Activated CD8-positive, alpha-beta memory T cell treated with anti-CD3 and anti-CD28 coated beads, Interleukin-2, amount 10 ng/mL, durations not matched to agents 7 days and 5 days (primary cell): Measurements from ENCODE around the gene TXNRD2. TPM values are rescaled to one million over a fixed set of nuclear protein-coding genes. Genes with fewer than 3 reads are reported as not detected.

Experiments
- ATAC-seq: fragments of 150-1000 bp; cut with Tn5 transposase; one replicate; pipeline ENCODE4 v1.10.0; 2021; ENCODE audit warnings: moderate library complexity
- CTCF ChIA-PET: fragments of 350-600 bp; sonication (Branson Sonifier 250); formaldehyde crosslinking; loops from one replicate; lab custom pipeline; 2021; ENCODE audit warnings: antibody characterized with exemption; lab: Charles Lee
- DNase-seq: peaks from one replicate; pipeline ENCODE4 v3.0.0-alpha.2; 2020
- H3K27ac Mint-ChIP-seq: one replicate; pipeline ENCODE4 v1.8.0; 2021; ENCODE audit warnings: mild to moderate bottlenecking, mixed read lengths
- H3K27me3 Mint-ChIP-seq: one replicate; pipeline ENCODE4 v1.8.0; 2021; ENCODE audit warnings: mixed read lengths
- H3K36me3 Mint-ChIP-seq: one replicate; pipeline ENCODE4 v1.8.0; 2021; ENCODE audit warnings: mild to moderate bottlenecking, mixed read lengths
- H3K4me1 Mint-ChIP-seq: one replicate; pipeline ENCODE4 v1.8.0; 2021; ENCODE audit warnings: mixed read lengths
- H3K4me3 Mint-ChIP-seq: one replicate; pipeline ENCODE4 v1.8.0; 2021; ENCODE audit warnings: mild to moderate bottlenecking, moderate library complexity, mixed read lengths
- H3K9me3 Mint-ChIP-seq: one replicate; pipeline ENCODE4 v1.8.0; 2022; ENCODE audit warnings: low read depth, mixed read lengths
- total RNA-seq, 2 experiments: library from RNA; stranded (reverse); gene quantifications; one replicate each; pipeline ENCODE4 v1.2.3, GENCODE V29; 2021

The TXNRD2 gene
- total RNA-seq, 2 experiments from 2014 or later: 20.5 to 23.1 TPM

DNA sequence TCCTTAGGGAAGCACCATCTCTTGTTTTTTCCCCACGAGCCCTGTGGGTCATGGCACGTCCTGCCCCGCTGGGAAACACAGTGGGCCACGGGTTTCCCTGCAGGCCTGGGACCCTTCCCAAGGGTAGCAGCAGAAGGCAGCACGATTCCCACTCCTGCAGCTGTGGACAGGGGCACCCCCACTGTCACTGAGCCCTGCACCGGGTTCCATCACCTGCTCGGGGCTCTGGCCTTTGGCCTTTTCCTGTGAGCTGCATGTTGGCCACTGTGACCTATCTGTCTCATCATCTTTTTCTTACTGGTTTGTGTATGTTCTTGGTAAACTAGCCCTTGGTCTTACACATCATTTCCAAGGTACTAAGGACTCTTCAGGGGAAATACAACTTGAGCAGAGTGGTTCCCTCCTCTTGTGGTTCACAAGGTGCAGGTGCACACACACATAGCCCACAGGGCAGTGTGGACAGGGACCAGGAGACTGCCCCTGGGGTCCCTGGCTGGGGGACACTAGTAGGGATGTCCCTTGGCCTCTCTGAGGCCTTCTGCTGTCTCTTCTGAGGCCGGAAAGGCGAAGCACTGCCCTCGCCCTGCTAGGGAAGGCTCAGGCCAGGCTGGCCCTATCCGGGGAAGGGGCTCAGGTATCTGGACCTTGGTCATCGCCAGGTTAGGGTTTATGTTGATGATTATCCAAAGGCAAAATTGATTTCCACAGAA lies 19.0 kb upstream of the TXNRD2 start:
- no peak for DNase-seq
- Mint-ChIP-seq H3K4me3 (no peak overlapping the region), H3K27me3 (no peaks in the 10 kb centered on the region), H3K27ac (peak overlapping the region; percentile 35), H3K4me1 (peaks cover 30% of the 10 kb centered on the region), H3K9me3 (no peaks in the 10 kb centered on the region), H3K36me3 (peaks cover 1% of the 10 kb centered on the region)
- CTCF ChIA-PET: interaction anchor here (0.6 to 1.0 kb wide), 2 partner anchors 12 to 230 kb away, joined by 3 read pairs; no protein-coding TSS in a partner anchor
- ATAC-seq: peak; percentile 14

DNA sequence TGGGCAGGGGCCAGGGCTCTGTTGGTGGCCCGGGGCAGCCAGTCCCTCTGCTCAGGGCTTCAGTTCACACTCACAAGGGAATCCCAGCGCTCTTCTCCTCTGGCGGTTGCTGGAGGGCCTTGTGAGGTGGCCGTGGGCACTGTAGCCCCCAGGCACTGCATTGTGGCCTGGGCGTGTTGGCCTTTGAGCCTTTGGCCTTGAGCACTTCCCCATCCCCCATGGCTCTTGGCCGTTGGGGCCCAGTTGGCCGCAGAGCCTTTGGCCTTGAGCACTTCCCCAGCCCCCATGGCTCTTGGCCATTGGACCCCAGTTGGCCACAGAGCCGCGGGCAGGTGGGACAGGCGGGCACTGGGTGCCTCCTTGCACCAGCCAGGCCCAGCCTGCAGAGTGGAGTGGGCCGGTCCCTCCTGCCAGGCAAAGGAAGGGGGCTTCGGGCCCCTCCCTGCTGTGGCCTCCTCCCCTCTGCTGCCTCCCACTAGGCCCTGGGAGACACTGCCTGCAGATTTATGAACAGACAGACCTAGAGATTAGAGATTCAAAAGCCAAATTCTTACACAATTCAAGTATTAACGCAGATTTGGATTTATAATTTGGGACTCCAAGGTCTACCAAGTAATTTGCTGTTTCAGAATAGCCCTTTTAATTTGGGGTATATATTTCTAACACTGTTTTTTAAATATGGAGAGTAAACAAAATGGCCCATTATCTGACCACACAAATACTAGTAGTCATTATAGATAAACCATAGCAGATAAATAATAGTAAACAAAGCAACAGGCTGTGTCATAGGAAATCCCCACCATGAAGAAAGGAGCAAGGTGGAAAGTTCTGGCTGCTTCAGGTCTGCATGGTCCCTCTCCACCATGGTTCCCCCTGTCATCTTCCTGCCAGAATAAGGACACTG lies 18.2 kb upstream of the TXNRD2 start:
- ATAC-seq: no peak

DNA sequence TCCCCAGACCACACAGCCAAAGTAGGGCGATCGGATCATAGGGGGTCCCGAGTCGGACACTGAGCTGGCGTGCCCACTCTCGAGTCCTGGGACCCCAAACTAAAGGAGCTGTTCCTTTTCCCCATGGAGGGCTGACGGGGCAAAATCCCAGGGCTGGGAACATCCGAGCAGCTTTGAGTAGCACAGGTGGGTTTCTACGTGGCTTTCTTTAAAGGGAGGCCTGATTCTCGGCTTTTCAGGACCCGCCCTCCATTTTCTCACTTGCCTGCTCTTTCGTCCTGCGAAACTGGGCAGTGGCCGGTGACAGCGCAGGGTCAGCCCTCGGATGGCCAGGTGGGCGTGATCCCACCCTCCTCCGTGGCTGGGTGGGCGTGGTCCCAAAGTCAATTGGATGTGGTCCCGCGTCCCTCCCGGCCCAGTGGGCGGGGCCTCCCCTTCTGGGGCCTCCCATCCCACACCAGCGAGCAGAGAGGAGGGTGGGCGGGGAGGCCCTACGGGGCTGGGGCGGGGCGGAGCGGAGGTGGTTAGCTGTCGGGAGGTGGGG lies 17.5 kb upstream of the TXNRD2 start:
- H3K4me1 Mint-ChIP-seq: peaks cover 44% of the 10 kb centered on the region
- ATAC-seq: no peak
- H3K27me3 Mint-ChIP-seq: no peaks in the 10 kb centered on the region
- H3K36me3 Mint-ChIP-seq: peaks cover 1% of the 10 kb centered on the region
- no peaks in the 10 kb centered on the region for H3K9me3 Mint-ChIP-seq
- CTCF ChIA-PET: interaction anchor here (0.8 to 1.1 kb wide), 3 partner anchors 9 to 16 kb away, joined by 3 read pairs; no protein-coding TSS in a partner anchor
- H3K27ac Mint-ChIP-seq: no peak overlapping the region
- H3K4me3 Mint-ChIP-seq: no peak overlapping the region
- DNase-seq: no peak

More for the DNA sequence above, 18.2 kb upstream of the TXNRD2 start:
- DNase-seq: no peak
- Mint-ChIP-seq H3K27me3 (no peaks in the 10 kb centered on the region), H3K36me3 (peaks cover 1% of the 10 kb centered on the region), H3K4me1 (peaks cover 37% of the 10 kb centered on the region), H3K4me3 (no peak overlapping the region), H3K27ac (peak overlapping the region; percentile 35), H3K9me3 (no peaks in the 10 kb centered on the region)
- CTCF ChIA-PET: interaction anchor here (1.0 kb wide), 2 partner anchors 12 to 15 kb away, joined by 3 read pairs; no protein-coding TSS in a partner anchor

DNA sequence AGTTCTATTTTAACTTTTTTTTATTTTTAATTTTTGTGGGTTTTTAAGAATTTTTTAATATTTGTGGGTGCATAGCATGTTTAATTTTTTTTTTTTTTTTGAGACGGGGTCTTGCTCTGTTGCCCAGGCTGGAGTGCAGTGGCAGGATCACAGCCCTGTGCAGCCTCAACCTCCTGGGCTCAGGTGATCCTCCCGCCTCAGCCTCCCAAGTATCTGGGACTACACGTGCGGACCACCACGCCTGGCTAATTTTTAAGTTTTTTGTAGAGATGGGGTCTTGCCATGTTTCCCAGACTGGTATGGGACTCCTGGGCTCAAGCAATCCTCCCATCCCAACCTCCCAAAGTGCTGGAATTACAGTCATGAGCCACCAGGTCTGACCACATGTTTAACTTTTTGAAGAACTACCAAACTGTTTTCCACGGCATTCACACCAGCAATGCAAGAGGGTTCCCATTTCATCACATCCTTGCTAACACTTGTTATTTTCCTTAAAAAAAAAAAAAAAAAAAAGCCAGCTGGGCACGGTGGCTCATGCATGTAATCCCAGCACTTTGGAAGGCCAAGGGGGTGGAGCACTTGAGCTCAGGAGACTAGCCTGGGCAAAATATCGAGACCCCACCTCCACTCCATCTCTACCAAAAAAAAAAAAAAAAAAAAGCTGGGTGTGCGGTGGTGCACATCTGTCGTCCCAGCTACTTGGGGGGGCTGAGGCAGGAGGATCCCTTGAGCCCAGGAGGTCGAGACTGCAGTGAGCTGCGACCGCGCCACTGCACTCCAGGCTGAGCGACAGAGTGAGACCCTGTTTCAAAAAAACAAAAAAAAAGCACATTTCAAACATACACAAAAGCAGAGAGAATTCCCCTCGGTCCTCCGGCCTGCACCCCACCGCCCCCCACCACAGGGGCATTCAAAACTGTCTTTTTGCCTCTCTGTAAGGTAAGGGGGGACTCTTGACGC lies 16.7 kb upstream of the TXNRD2 start:
- no peak overlapping the region for H3K4me3 Mint-ChIP-seq
- H3K4me1 Mint-ChIP-seq: peaks cover 50% of the 10 kb centered on the region
- H3K27ac Mint-ChIP-seq: no peak overlapping the region
- ATAC-seq (no peak), DNase-seq (no peak)
- peaks cover 1% of the 10 kb centered on the region for H3K36me3 Mint-ChIP-seq
- CTCF ChIA-PET: interaction anchor here (0.6 to 1.1 kb wide), 4 partner anchors 8 to 17 kb away, joined by 3 read pairs; no protein-coding TSS in a partner anchor
- no peaks in the 10 kb centered on the region for H3K9me3 Mint-ChIP-seq
- no peaks in the 10 kb centered on the region for H3K27me3 Mint-ChIP-seq

DNA sequence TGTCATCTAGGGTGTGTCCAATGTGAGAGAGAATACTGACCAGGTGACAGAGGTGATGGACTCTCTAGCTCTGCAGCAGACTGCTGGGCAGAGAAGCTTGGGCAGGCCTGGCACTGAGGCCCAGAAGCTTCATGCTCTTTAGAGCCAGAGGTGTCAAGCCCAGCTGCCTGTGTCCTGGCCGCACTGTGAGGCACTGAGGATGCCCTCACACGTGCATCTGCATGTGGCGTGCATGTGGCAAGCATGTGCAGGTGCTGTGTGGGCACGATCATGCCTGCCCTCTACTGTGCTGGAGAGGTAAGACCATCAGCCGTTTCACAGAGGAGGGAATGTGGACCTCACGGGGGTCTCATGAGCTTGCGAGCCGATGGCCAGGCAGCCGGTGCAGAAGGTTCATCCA lies 15.8 kb upstream of the TXNRD2 start:
- no peak overlapping the region for H3K4me3 Mint-ChIP-seq
- peak overlapping the region; percentile 5 for H3K27ac Mint-ChIP-seq
- peaks cover 50% of the 10 kb centered on the region for H3K4me1 Mint-ChIP-seq
- DNase-seq (no peak), ATAC-seq (no peak)
- no peaks in the 10 kb centered on the region for H3K9me3 Mint-ChIP-seq
- H3K27me3 Mint-ChIP-seq: no peaks in the 10 kb centered on the region
- CTCF ChIA-PET: interaction anchor here (0.7 to 1.9 kb wide), 2 partner anchors 14 to 122 kb away, joined by 3 to 9 read pairs; no protein-coding TSS in a partner anchor
- H3K36me3 Mint-ChIP-seq: peaks cover 1% of the 10 kb centered on the region

DNA sequence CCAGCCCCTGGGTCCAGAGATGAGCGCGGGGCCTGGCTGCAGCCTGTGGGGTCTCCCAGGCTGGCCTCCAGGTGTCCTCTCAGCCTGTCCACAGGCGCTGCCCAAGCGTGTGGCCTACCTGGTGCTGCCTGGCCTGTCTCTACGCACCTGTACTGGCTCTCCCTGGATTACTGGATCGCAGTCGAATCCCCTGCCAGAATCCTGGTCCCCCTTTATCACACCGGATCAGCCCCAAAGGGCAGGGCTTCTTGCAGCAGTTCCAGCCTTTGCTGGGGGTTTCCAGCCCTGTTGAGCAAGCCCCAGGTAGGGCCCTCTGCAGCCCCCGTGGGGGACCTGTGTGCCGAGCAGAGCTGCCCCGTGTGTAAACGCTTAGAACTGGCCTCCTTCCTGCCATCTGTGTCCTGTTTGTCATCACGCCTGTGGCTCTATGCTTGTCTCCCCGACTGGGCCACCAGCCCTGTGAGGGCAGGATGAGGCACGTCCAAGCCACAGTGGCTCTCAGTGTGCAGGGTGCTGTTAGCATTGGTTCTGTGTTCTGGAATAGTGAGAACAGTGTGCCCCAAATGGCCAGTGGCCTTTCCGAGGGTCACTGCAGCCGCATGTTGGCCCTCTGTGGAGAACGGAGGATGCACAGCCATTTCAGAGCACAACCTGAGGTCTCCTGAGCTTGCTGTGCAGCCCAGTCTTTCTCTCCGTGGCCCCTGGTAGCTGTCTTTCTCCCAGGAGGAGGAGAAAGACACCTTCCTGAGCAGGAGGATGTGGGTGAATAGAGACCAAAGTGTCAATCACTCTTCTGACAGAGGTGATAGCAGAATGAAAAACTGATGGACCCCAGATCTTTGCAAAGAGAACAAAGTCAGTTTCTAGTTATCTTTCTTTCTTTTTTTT lies 13.9 kb upstream of the TXNRD2 start:
- Mint-ChIP-seq H3K27me3 (no peaks in the 10 kb centered on the region), H3K27ac (peak overlapping the region; percentile 96), H3K36me3 (peaks cover 7% of the 10 kb centered on the region), H3K4me3 (peak overlapping the region; percentile 51), H3K4me1 (peaks cover 40% of the 10 kb centered on the region), H3K9me3 (no peaks in the 10 kb centered on the region)
- ATAC-seq (peak; percentile 80), DNase-seq (peak; percentile 77)
- CTCF ChIA-PET: interaction anchor here (0.7 to 3.8 kb wide), 12 partner anchors 8 to 776 kb away, joined by 3 to 23 read pairs (median 4); no protein-coding TSS in a partner anchor

DNA sequence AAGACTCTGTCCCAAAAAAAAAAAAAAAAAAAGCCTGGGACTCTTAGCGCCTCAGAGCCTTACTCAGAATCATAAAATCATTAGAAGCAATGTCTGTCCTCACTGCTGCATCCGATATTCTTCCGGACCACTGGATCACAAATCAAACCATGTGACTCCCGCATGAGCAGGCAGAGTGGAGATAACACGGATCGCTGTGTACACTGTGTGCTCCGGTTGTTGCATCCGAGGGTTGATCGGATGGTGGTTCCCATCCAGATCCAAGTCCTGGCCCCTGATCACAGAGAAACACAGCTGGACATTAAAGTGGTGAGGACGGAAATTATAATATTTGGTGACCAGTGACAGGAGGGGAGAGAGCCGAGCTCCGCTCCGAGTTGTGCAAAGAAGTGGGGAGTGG lies 9.7 kb upstream of the TXNRD2 start:
- no peak for DNase-seq
- H3K9me3 Mint-ChIP-seq: no peaks in the 10 kb centered on the region
- H3K27ac Mint-ChIP-seq: no peak overlapping the region
- H3K4me3 Mint-ChIP-seq: no peak overlapping the region
- H3K27me3 Mint-ChIP-seq: no peaks in the 10 kb centered on the region
- peaks cover 7% of the 10 kb centered on the region for H3K36me3 Mint-ChIP-seq
- H3K4me1 Mint-ChIP-seq: peaks cover 35% of the 10 kb centered on the region
- CTCF ChIA-PET: interaction anchor here (0.8 to 3.8 kb wide), 2 partner anchors 41 to 221 kb away, joined by 3 to 23 read pairs; no protein-coding TSS in a partner anchor
- ATAC-seq: no peak

DNA sequence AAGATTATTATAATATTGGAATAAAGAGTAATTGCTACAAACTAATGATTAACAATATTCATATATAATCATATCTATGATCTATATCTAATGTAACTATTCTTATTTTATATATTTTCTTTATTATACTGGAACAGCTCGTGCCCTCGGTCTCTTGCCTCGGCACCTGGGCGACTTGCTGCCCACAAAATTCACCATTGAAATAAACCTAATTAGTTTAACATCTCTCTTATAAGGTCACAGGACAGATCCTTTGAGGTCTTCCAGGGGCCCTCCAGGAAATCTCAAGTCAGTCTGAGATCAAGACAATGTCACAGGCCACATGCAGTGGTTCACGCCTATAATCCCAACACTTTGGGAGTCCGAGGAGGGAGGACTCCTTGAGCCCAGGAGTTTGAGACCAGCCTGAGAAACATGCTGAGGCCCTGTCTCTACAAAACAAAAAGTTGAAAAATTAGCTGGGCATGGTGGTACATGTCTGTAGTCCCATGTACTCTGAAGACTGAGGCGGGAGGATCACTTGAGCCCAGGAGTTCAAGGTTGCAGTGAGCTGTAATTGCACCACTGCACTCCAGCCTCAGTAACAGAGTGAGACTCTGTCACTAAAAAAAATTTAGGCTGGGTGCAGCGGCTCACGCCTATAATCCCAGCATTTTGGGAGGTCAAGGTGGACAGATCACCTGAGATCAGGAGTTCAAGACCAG lies 6.6 kb upstream of the TXNRD2 start:
- Mint-ChIP-seq H3K27ac (no peak overlapping the region), H3K9me3 (no peaks in the 10 kb centered on the region), H3K27me3 (no peaks in the 10 kb centered on the region), H3K4me3 (no peak overlapping the region), H3K4me1 (peaks cover 19% of the 10 kb centered on the region), H3K36me3 (peaks cover 11% of the 10 kb centered on the region)
- CTCF ChIA-PET: interaction anchor here (0.6 to 3.7 kb wide), 8 partner anchors 8 to 218 kb away, joined by 3 to 24 read pairs (median 3); no protein-coding TSS in a partner anchor
- no peak for ATAC-seq
- no peak for DNase-seq

DNA sequence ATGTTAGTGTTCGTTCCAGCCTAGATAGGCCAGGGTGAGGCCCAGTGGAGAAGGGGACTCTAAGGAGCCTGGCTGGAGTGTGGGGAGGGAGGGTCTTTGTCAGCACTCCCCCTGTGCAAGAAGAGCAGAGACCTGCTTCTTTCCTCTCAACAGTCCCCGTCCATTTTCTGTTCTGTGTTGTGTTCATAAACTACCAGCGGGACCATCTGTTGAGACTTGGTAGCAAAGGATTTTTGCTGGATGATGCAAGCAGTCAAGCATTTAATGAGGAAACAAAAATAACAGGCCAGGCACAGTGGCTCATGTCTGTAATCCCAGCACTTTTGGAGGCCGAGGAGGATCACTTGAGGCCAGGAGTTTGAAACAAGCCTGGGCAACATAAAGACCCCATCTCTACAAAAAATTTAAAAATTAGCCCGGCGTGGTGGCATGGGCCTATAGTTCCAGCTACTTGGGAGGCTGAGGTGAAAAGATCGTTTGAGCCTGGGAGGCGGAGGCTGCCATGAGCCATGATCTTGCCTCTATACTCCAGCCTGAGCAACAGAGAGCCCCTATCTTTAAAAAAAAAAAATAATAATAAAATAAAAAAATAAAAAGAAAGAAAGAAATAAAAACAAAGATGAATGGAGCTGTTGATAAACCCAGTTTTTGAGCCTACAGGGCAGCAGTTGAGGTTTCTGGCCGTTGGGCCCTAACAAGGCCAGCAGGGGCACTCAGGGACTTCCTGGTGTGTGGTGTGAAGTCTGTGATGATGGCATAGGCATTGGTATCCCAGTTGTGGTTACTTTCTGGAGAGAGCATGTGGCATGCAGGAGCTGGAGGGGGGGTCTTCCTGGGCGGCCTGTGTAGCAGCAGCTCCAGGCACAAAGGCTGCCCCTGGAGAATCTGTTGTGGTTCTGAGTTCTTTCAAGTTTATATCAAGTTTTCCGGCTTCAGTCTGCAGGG lies 1.7 kb upstream of the TXNRD2 start:
- Mint-ChIP-seq H3K9me3 (no peaks in the 10 kb centered on the region), H3K36me3 (peaks cover 4% of the 10 kb centered on the region), H3K27ac (peak overlapping the region; percentile 96), H3K4me3 (peak overlapping the region; percentile 96), H3K27me3 (no peaks in the 10 kb centered on the region), H3K4me1 (peaks cover 31% of the 10 kb centered on the region)
- CTCF ChIA-PET: interaction anchor here (0.7 to 2.3 kb wide), 5 partner anchors 13 to 213 kb away, joined by 3 to 11 read pairs (median 3); no protein-coding TSS in a partner anchor
- DNase-seq: no peak
- ATAC-seq: no peak
